ENCODE results near the gene TOB1. TPM values are rescaled to one million over a fixed set of nuclear protein-coding genes. Genes with fewer than 3 reads are reported as not detected.

Gene TOB1
- polyA plus RNA-seq, 1 of the 3 experiments (the other 2 are of a cell fraction) = 19.3 TPM

GRCh38 chr17:50875074-50875473 is 8.9 kb upstream of the TOB1 start:
- 90% methylated on average over 2 of the region's 2 CpGs for WGBS (ENCODE audit: low lambda C conversion rate)
- Histone ChIP-seq H3K36me3 (replicated peaks in 1 of 2; ENCODE audit: control insufficient read depth in 1 of 2, insufficient read depth in 2 of 2, low read length in 1 of 2) (no peaks in the 10 kb centered on the region), H3K9me2 (no peaks in the 10 kb centered on the region), H4K20me1 (ENCODE audit: insufficient read depth) (no peaks in the 10 kb centered on the region), H3K4me3 (ENCODE audit: low read depth in 2 of 2, low read length in 1 of 2) (no peak overlapping the region), H3K27me3 (ENCODE audit: insufficient read depth) (no peaks in the 10 kb centered on the region), H2AFZ (ENCODE audit: low read depth) (no peak overlapping the region), H3F3A (replicated peaks; ENCODE audit: insufficient read depth) (no peaks in the 10 kb centered on the region), H3K4me2 (no peak overlapping the region), H3K9me3 (0 out of 2 replicates have a peak, but pooled peaks cover 2% of the 10 kb centered on the region), H3K4me1 (ENCODE audit: control insufficient read depth in 1 of 2, insufficient read depth in 2 of 2, low read depth in 1 of 2, low read length in 1 of 2) (peaks cover 0 to 25% of the 10 kb centered on the region in 2 experiments; a peak in 2 of 4 replicates), H3K27ac (ENCODE audit: low read depth in 2 of 2, low read length in 1 of 2) (no peak overlapping the region), H3K79me2 (ENCODE audit: insufficient read depth) (no peaks in the 10 kb centered on the region), H3K9ac (no peak overlapping the region)
- TF ChIP-seq RFX5 (IDR thresholded peaks at IDR 0.05; ENCODE audit: low read length) (no peak), MEF2A (IDR thresholded peaks at IDR 0.05; ENCODE audit: borderline replicate concordance, low read depth) (no peak), RCOR1 (IDR thresholded peaks at IDR 0.05; ENCODE audit: low read length) (no peak), CHD2 (IDR thresholded peaks at IDR 0.05; ENCODE audit: low read length, partially characterized antibody) (no peak), RAD21 (IDR thresholded peaks at IDR 0.05; ENCODE audit: low read length) (no peak), EP300 (IDR thresholded peaks at IDR 0.05; ENCODE audit: borderline replicate concordance in 1 of 2, low read depth in 1 of 2, low read length in 1 of 2) (no peak), NFIC (IDR thresholded peaks at IDR 0.05; ENCODE audit: borderline replicate concordance) (no peak), EZH2phosphoT487 (IDR thresholded peaks at IDR 0.05; ENCODE audit: borderline replicate concordance, low read depth) (no peak), TAF1 (IDR thresholded peaks at IDR 0.05; ENCODE audit: borderline replicate concordance, low read depth, low read length) (no peak), FOXM1 (IDR thresholded peaks at IDR 0.05; ENCODE audit: low read depth) (no peak), IRF3 (IDR thresholded peaks at IDR 0.05; ENCODE audit: low read depth, low read length) (no peak), MAX (IDR thresholded peaks at IDR 0.05; ENCODE audit: low read depth) (no peak), SMC3 (IDR thresholded peaks at IDR 0.05; ENCODE audit: low read depth, low read length) (no peak), USF1 (IDR thresholded peaks at IDR 0.05; ENCODE audit: borderline replicate concordance, low read depth) (no peak), MXI1 (IDR thresholded peaks at IDR 0.05; ENCODE audit: low read depth, low read length) (no peak), RXRA (IDR thresholded peaks at IDR 0.05; ENCODE audit: borderline replicate concordance, low read depth) (no peak), JUND (IDR thresholded peaks at IDR 0.05) (no peak)
- TF ChIP-seq, protein P1, sequence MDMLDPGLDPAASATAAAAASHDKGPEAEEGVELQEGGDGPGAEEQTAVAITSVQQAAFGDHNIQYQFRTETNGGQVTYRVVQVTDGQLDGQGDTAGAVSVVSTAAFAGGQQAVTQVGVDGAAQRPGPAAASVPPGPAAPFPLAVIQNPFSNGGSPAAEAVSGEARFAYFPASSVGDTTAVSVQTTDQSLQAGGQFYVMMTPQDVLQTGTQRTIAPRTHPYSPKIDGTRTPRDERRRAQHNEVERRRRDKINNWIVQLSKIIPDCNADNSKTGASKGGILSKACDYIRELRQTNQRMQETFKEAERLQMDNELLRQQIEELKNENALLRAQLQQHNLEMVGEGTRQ (IDR thresholded peaks at IDR 0.05; ENCODE audit: borderline replicate concordance, low read depth, low read length) = no peak
- TF ChIP-seq, protein P2, sequence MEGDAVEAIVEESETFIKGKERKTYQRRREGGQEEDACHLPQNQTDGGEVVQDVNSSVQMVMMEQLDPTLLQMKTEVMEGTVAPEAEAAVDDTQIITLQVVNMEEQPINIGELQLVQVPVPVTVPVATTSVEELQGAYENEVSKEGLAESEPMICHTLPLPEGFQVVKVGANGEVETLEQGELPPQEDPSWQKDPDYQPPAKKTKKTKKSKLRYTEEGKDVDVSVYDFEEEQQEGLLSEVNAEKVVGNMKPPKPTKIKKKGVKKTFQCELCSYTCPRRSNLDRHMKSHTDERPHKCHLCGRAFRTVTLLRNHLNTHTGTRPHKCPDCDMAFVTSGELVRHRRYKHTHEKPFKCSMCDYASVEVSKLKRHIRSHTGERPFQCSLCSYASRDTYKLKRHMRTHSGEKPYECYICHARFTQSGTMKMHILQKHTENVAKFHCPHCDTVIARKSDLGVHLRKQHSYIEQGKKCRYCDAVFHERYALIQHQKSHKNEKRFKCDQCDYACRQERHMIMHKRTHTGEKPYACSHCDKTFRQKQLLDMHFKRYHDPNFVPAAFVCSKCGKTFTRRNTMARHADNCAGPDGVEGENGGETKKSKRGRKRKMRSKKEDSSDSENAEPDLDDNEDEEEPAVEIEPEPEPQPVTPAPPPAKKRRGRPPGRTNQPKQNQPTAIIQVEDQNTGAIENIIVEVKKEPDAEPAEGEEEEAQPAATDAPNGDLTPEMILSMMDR (IDR thresholded peaks at IDR 0.05) = no peak
- TF ChIP-seq, protein P3, sequence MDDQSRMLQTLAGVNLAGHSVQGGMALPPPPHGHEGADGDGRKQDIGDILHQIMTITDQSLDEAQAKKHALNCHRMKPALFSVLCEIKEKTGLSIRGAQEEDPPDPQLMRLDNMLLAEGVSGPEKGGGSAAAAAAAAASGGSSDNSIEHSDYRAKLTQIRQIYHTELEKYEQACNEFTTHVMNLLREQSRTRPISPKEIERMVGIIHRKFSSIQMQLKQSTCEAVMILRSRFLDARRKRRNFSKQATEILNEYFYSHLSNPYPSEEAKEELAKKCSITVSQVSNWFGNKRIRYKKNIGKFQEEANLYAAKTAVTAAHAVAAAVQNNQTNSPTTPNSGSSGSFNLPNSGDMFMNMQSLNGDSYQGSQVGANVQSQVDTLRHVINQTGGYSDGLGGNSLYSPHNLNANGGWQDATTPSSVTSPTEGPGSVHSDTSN (IDR thresholded peaks at IDR 0.05) = no peak
- ChIA-PET POLR2A (interaction anchor here (2.2 kb wide), 1 partner anchor 9 kb away, joined by 7 read pairs; the partner anchor contains the start of gene TOB1), CTCF (interaction anchor here (0.7 to 2.5 kb wide), 4 partner anchors 10 to 81 kb away, joined by 3 to 11 read pairs (median 6); no protein-coding TSS in a partner anchor)
- no peak for DNase-seq
